ENCODE measurements around the gene PHACTR3.

DNA sequence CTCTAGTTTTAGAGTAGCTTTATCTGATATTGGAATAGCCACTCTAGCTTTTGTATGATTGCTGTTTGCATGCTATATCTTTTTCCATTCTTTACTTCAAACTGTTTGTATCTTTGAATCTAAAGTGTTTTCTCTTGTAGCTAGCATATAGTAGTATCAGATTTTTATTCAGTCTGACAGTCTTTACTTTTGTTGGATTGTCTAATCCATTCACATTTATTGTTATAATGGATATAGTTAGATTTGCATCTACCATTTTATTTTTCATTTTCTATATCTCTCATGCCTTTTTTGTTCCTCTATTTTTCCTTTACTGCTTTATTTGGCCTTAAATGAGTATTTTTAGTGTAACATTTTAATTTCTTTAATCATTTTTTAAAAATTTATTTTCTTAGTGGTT is 52.1 kb downstream of the PHACTR3 start:
- TF ChIP-seq CTCF (IDR thresholded peaks at IDR 0.05) (no peak), POLR2A (IDR thresholded peaks at IDR 0.05) (no peak)
